A549 (cell line): Measurements from ENCODE around the gene S100A8. TPM values are rescaled to one million over a fixed set of nuclear protein-coding genes. Genes with fewer than 3 reads are reported as not detected.

Source experiments
- ATAC-seq, 2 experiments: fragments of 200-7000 bp in 1 of 2; fragments of >200 bp in 1 of 2; cut with Nextera tagmentation in 1 of 2; cut with Tn5 transposase in 1 of 2; 3 replicates each; pipeline versions ENCODE4 v1.8.0 to v1.9.1; 2018 to 2020; ENCODE audit warnings: mild to moderate bottlenecking in 1 of 2, moderate library complexity in 1 of 2
- CTCF ChIA-PET: fragments of 300-600 bp; sonication (Branson Sonifier 250); formaldehyde crosslinking; extraction: SDS; loops from one replicate; lab custom pipeline; 2021; ENCODE audit warnings: antibody characterized with exemption, inconsistent platforms; lab: Yijun Ruan, JAX
- POLR2A ChIA-PET: fragments of 350-600 bp; formaldehyde crosslinking; extraction: SDS; loops from one replicate; lab custom pipeline; 2021; ENCODE audit warnings: antibody characterized with exemption, inconsistent platforms; lab: Yijun Ruan, JAX
- DNase-seq, 2 experiments: peaks; one replicate each; pipeline versions ENCODE4 v3.0.0 to v3.0.0-alpha.2; 2011 to 2016; ENCODE audit warnings: low read depth in 1 of 2, low spot score in 1 of 2
- FAIRE-seq: peaks from 2 replicates; lab custom pipeline; 2011; peaks lifted over from hg19 to GRCh38; lab: Jason Lieb, UNC
- H3K27ac ChIP-seq, 2 experiments: fragments of >200 bp; sonication (Bioruptor Twin); formaldehyde crosslinking; 3 replicates each; pipeline ENCODE4 v1.5.1; 2016 to 2017
- H3K4me1 ChIP-seq: fragments of >200 bp; sonication (Bioruptor Twin); formaldehyde crosslinking; 3 replicates; pipeline ENCODE4 v1.6.1; 2016
- H3K4me2 ChIP-seq: fragments of >200 bp; sonication (Bioruptor Twin); formaldehyde crosslinking; 3 replicates; pipeline ENCODE4 v1.6.1; 2016
- H3K4me3 ChIP-seq: fragments of >200 bp; sonication (Bioruptor Twin); formaldehyde crosslinking; 3 replicates; pipeline ENCODE4 v1.5.1; 2016
- H3K9me3 ChIP-seq: fragments of >200 bp; sonication (Bioruptor Twin); formaldehyde crosslinking; 3 replicates; pipeline ENCODE4 v1.6.1; 2016
- CBX8 ChIP-seq: fragments of 200-600 bp; sonication (generic); IDR thresholded peaks from 2 replicates; pipeline ENCODE4 v1.6.1; 2016
- CHD2 ChIP-seq: fragments of 150-350 bp; IDR thresholded peaks from 2 replicates; pipeline ENCODE4 v1.6.1; 2014; ENCODE audit warnings: low read length; ENCODE audit not compliant: partially characterized antibody
- CHD4 ChIP-seq: fragments of 200-600 bp; sonication (generic); IDR thresholded peaks from 2 replicates; pipeline ENCODE4 v1.6.1; 2016; ENCODE audit warnings: antibody characterized with exemption, mild to moderate bottlenecking, borderline replicate concordance
- ESRRA ChIP-seq: fragments of 150-350 bp; IDR thresholded peaks from 2 replicates; pipeline ENCODE4 v1.6.1; 2014; ENCODE audit warnings: mild to moderate bottlenecking, low read length, borderline replicate concordance
- JUN ChIP-seq, 2 experiments: fragments of >200 bp; sonication (Bioruptor Twin); formaldehyde crosslinking; IDR thresholded peaks; 2 replicates in 1 of 2; 3 replicates in 1 of 2; pipeline ENCODE4 v1.6.1; 2016 to 2017
- KDM5A ChIP-seq: fragments of 200-600 bp; sonication (generic); IDR thresholded peaks from 2 replicates; pipeline ENCODE4 v1.6.1; 2016; ENCODE audit warnings: antibody characterized with exemption, mild to moderate bottlenecking
- MAFK ChIP-seq: fragments of 450-650 bp; IDR thresholded peaks from 2 replicates; pipeline ENCODE4 v1.6.1; 2014; ENCODE audit not compliant: partially characterized antibody
- MAZ ChIP-seq: fragments of 150-350 bp; IDR thresholded peaks from 2 replicates; pipeline ENCODE4 v1.6.1; 2014; ENCODE audit warnings: antibody characterized with exemption, low read depth, low read length, borderline replicate concordance
- NFE2L2 ChIP-seq: fragments of 150-350 bp; conservative IDR thresholded peaks from 2 replicates; pipeline ENCODE4 v1.6.1; 2014; ENCODE audit warnings: low read length
- PHF8 ChIP-seq: fragments of 200-600 bp; sonication (generic); IDR thresholded peaks from 2 replicates; pipeline ENCODE4 v1.6.1; 2016; ENCODE audit warnings: low read depth, mild to moderate bottlenecking, antibody characterized with exemption, moderate library complexity, borderline replicate concordance
- POLR2A ChIP-seq: IDR thresholded peaks from 2 replicates; pipeline ENCODE4 v1.6.1; 2012; ENCODE audit warnings: mild to moderate bottlenecking, low read length
- RAD21 ChIP-seq, 2 experiments: fragments of >200 bp in 1 of 2; sonication (Bioruptor Twin) in 1 of 2; formaldehyde crosslinking in 1 of 2; IDR thresholded peaks in 1 of 2; conservative IDR thresholded peaks in 1 of 2; 2 replicates in 1 of 2; 3 replicates in 1 of 2; pipeline ENCODE4 v1.6.1; 2012 to 2018; ENCODE audit warnings: inconsistent platforms in 1 of 2
- RARB ChIP-seq: fragments of 250-450 bp; sonication (Bioruptor Pico); IDR thresholded peaks from 2 replicates; pipeline ENCODE4 v1.8.0; 2021; ENCODE audit warnings: mild to moderate bottlenecking, moderate library complexity
- SMC3 ChIP-seq: fragments of >200 bp; sonication (Bioruptor Twin); formaldehyde crosslinking; IDR thresholded peaks from 3 replicates; pipeline ENCODE4 v1.6.1; 2018; ENCODE audit warnings: inconsistent platforms
- SREBF2 ChIP-seq: fragments of 450-650 bp; IDR thresholded peaks from 2 replicates; pipeline ENCODE4 v1.6.1; 2014; ENCODE audit warnings: mild to moderate bottlenecking, moderate library complexity
- ZSCAN20 ChIP-seq: fragments of 250-450 bp; sonication (Bioruptor Pico); IDR thresholded peaks from 2 replicates; pipeline ENCODE4 v1.8.0; 2022; ENCODE audit warnings: mild to moderate bottlenecking, moderate library complexity
- WGBS: methylation state at CpG from one replicate; pipeline ENCODE4 v1.1.6; 2017; ENCODE audit errors: missing lambda C conversion rate; 5-methylcytosine and 5-hydroxymethylcytosine counted together
- polyA plus RNA-seq, 4 experiments: library from polyadenylated mRNA; depleted of rRNA in 3 of 4; stranded (reverse); fragments of >200 nt; fragmentation: RNase III in 1 of 4; extraction: RNeasy Plus Mini Kit Qiagen cat#74134 plus additional on column Dnase treatment in 1 of 4; gene quantifications; 2 replicates in 3 of 4; 3 replicates in 1 of 4; pipeline ENCODE4 v1.2.3, GENCODE V29; 2011 to 2017
- TF ChIP-seq, protein P1 (sequence below): fragments of >200 bp; sonication (Bioruptor Twin); formaldehyde crosslinking; IDR thresholded peaks from 3 replicates; pipeline ENCODE4 v1.5.1; 2016
- TF ChIP-seq, protein P2 (sequence below): fragments of 250-450 bp; sonication (Bioruptor Pico); IDR thresholded peaks from 2 replicates; pipeline ENCODE4 v1.5.0; 2020; ENCODE audit warnings: low read depth, mild to moderate bottlenecking, moderate library complexity
- TF ChIP-seq, protein P3 (sequence below): fragments of 150-350 bp; IDR thresholded peaks from 2 replicates; pipeline ENCODE4 v1.6.1; 2014; ENCODE audit warnings: low read depth, mild to moderate bottlenecking, low read length
- TF ChIP-seq, protein P4 (sequence below): fragments of 450-650 bp; IDR thresholded peaks from 2 replicates; pipeline ENCODE4 v1.6.1; 2014; ENCODE audit warnings: antibody characterized with exemption
- TF ChIP-seq, protein P5 (sequence below): fragments of >200 bp; sonication (Bioruptor Twin); formaldehyde crosslinking; IDR thresholded peaks from 2 replicates; pipeline ENCODE4 v1.6.1; 2016
- TF ChIP-seq, protein P6 (sequence below): IDR thresholded peaks from 2 replicates; pipeline ENCODE4 v1.6.1; 2012; ENCODE audit warnings: low read depth, borderline replicate concordance

S100A8 gene
- polyA plus RNA-seq, 2 of the 4 experiments (the other 2 are of a cell fraction): not detected

DNA sequence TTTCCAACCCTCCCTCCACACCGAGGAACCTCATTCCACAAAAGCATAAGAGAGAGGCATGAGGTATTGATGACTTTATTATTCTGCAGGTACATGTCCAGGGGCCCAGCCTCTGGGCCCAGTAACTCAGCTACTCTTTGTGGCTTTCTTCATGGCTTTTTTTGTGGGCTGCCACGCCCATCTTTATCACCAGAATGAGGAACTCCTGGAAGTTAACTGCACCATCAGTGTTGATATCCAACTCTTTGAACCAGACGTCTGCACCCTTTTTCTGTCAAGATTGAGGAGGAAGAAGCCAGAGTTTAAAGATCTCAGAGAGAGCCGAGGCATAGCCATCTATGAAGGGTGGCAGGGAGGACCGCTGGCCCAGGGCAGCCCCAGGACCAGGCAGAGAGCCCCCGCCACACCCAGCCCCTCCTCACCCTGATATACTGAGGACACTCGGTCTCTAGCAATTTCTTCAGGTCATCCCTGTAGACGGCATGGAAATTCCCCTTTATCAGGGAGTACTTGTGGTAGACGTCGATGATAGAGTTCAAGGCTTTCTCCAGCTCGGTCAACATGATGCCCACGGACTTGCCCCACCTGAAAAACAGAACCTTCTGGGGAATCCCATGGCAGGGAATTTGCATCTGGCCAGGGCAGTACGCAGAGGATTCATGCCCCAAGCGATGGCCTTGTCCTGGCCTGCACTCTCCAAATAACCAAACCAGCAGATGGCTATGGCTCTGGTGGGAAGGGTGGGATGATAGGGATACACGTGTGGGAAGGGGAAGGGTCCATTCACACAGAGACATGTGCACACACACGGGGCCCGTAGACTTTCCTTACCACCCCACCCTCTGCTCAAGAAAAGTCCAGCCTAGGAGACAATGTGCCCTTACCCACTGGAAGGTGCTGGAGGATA is 647 bp downstream of the S100A8 start:
- FAIRE-seq (no peak), DNase-seq (no peak), ATAC-seq (no peak)
- H3K9me3 ChIP-seq: no peaks in the 10 kb centered on the region
- POLR2A ChIA-PET: no interaction called here
- WGBS: 4% methylated on average over 17 of the region's 17 CpGs
- H3K4me1 ChIP-seq: no peaks in the 10 kb centered on the region
- H3K4me3 ChIP-seq: no peak overlapping the region
- no peak overlapping the region for H3K27ac ChIP-seq
- TF ChIP-seq SMC3 (no peak), CBX8 (no peak), JUN (IDR thresholded peaks at IDR 0.05) (no peak), MAZ (no peak)
- TF ChIP-seq, protein P1, sequence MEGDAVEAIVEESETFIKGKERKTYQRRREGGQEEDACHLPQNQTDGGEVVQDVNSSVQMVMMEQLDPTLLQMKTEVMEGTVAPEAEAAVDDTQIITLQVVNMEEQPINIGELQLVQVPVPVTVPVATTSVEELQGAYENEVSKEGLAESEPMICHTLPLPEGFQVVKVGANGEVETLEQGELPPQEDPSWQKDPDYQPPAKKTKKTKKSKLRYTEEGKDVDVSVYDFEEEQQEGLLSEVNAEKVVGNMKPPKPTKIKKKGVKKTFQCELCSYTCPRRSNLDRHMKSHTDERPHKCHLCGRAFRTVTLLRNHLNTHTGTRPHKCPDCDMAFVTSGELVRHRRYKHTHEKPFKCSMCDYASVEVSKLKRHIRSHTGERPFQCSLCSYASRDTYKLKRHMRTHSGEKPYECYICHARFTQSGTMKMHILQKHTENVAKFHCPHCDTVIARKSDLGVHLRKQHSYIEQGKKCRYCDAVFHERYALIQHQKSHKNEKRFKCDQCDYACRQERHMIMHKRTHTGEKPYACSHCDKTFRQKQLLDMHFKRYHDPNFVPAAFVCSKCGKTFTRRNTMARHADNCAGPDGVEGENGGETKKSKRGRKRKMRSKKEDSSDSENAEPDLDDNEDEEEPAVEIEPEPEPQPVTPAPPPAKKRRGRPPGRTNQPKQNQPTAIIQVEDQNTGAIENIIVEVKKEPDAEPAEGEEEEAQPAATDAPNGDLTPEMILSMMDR: no peak
- no peak overlapping the region for H3K4me2 ChIP-seq
- CTCF ChIA-PET: interaction anchor here (1.3 kb wide), 2 partner anchors 104 to 178 kb away, joined by 3 to 4 read pairs; no protein-coding TSS in a partner anchor

DNA sequence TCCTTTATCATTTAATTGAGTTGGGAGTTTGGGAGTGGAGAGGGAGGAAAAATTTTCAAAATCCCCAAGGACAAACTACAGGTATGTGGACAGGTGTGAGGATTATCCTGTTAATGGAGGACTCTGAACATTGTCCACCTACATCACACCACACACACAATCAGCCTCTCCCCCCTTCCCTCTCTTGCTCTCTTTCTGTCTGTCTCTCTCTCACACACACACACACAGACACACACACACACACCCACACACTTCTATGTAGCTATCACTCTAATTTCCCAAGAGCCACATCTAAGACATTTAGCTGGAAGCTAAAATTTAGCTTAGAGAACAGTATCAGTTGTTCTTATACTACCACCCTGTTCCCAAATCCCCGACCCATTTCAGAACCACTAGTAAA is 1.5 kb downstream of the S100A8 start:
- ChIA-PET POLR2A (no interaction called here), CTCF (interaction anchor here (1.3 kb wide), 2 partner anchors 105 to 179 kb away, joined by 3 to 4 read pairs; no protein-coding TSS in a partner anchor)
- DNase-seq (no peak), FAIRE-seq (no peak), ATAC-seq (no peak)
- no peaks in the 10 kb centered on the region for H3K9me3 ChIP-seq
- no peak overlapping the region for H3K4me2 ChIP-seq
- WGBS: 0% methylated on average over 1 of the region's 1 CpG
- H3K4me3 ChIP-seq: no peak overlapping the region
- H3K4me1 ChIP-seq: no peaks in the 10 kb centered on the region
- no peak for TF ChIP-seq RARB
- TF ChIP-seq, protein P2, sequence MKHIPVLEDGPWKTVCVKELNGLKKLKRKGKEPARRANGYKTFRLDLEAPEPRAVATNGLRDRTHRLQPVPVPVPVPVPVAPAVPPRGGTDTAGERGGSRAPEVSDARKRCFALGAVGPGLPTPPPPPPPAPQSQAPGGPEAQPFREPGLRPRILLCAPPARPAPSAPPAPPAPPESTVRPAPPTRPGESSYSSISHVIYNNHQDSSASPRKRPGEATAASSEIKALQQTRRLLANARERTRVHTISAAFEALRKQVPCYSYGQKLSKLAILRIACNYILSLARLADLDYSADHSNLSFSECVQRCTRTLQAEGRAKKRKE (CRISPR knock-in tag): no peak
- TF ChIP-seq PHF8: no peak
- no peak overlapping the region for H3K27ac ChIP-seq

DNA sequence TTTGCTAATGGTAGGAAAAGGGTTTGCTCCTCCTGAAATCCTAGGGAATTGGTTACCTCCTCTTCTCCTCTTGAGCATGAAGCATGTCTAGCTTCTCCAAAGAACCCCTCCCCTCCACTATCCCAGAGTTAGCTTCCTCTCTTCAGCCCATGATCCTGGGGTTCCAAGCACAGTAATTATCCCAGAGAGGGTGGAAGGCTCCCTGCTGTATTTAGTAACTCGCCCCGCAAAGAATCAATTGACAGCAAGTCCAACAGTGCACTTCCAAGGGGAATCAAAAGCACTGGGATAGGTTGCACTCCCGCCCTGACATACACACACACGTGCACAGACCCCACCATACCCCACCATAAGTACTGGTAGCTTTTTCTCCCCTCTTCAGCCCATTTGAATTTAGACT is 3.1 kb downstream of the S100A8 start:
- H3K9me3 ChIP-seq: peaks cover under 1% of the 10 kb centered on the region; the same call in 2 of the 3 replicates
- no peak overlapping the region for H3K27ac ChIP-seq
- FAIRE-seq: no peak
- 31% methylated on average over 4 of the region's 4 CpGs for WGBS
- no peak for ATAC-seq
- DNase-seq: no peak
- POLR2A ChIA-PET: no interaction called here
- no peak overlapping the region for H3K4me2 ChIP-seq
- no peak overlapping the region for H3K4me3 ChIP-seq
- no peaks in the 10 kb centered on the region for H3K4me1 ChIP-seq
- CTCF ChIA-PET: interaction anchor here (1.6 to 1.7 kb wide), 2 partner anchors 32 to 35 kb away, joined by 3 to 6 read pairs; no protein-coding TSS in a partner anchor
- TF ChIP-seq, protein P3, sequence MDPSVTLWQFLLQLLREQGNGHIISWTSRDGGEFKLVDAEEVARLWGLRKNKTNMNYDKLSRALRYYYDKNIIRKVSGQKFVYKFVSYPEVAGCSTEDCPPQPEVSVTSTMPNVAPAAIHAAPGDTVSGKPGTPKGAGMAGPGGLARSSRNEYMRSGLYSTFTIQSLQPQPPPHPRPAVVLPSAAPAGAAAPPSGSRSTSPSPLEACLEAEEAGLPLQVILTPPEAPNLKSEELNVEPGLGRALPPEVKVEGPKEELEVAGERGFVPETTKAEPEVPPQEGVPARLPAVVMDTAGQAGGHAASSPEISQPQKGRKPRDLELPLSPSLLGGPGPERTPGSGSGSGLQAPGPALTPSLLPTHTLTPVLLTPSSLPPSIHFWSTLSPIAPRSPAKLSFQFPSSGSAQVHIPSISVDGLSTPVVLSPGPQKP: no peak
- TF ChIP-seq MAFK (no peak), KDM5A (no peak), CHD4 (no peak), POLR2A (no peak), MAZ (no peak), ZSCAN20 (no peak), CBX8 (no peak), SREBF2 (no peak), CHD2 (no peak), NFE2L2 (no peak), ESRRA (no peak), RAD21 (conservative IDR thresholded peaks at IDR 0.05 in 1 of 2, IDR thresholded peaks at IDR 0.05 in 1 of 2) (no peak)
- TF ChIP-seq, protein P1: no peak
- TF ChIP-seq, protein P4, sequence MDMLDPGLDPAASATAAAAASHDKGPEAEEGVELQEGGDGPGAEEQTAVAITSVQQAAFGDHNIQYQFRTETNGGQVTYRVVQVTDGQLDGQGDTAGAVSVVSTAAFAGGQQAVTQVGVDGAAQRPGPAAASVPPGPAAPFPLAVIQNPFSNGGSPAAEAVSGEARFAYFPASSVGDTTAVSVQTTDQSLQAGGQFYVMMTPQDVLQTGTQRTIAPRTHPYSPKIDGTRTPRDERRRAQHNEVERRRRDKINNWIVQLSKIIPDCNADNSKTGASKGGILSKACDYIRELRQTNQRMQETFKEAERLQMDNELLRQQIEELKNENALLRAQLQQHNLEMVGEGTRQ: no peak
- TF ChIP-seq, protein P5, sequence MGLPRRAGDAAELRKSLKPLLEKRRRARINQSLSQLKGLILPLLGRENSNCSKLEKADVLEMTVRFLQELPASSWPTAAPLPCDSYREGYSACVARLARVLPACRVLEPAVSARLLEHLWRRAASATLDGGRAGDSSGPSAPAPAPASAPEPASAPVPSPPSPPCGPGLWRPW: no peak
- TF ChIP-seq, protein P2 (CRISPR knock-in tag): no peak
- TF ChIP-seq, protein P6, sequence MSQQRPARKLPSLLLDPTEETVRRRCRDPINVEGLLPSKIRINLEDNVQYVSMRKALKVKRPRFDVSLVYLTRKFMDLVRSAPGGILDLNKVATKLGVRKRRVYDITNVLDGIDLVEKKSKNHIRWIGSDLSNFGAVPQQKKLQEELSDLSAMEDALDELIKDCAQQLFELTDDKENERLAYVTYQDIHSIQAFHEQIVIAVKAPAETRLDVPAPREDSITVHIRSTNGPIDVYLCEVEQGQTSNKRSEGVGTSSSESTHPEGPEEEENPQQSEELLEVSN: no peak
